Endodermal cell (in vitro differentiated cells): Measurements from ENCODE around the gene PDGFC. TPM values are rescaled to one million over a fixed set of nuclear protein-coding genes. Genes with fewer than 3 reads are reported as not detected.

Experiments
- DNase-seq: peaks from one replicate; pipeline ENCODE4 v3.0.0-alpha.2; 2017
- H3K27ac ChIP-seq: 2 replicates; pipeline ENCODE4 v1.5.1; 2013; ENCODE audit warnings: mild to moderate bottlenecking, low read depth, low read length, moderate library complexity
- H3K27me3 ChIP-seq: 2 replicates; pipeline ENCODE4 v1.6.1; 2013; ENCODE audit warnings: mild to moderate bottlenecking, low read length, moderate library complexity; ENCODE audit not compliant: insufficient read depth, control insufficient read depth, poor library complexity, severe bottlenecking
- H3K36me3 ChIP-seq: 2 replicates; pipeline ENCODE4 v1.7.0; 2013; ENCODE audit warnings: mild to moderate bottlenecking, low read length, moderate library complexity; ENCODE audit not compliant: control insufficient read depth, insufficient read depth
- H3K4me1 ChIP-seq: one replicate; pipeline ENCODE4 v1.7.0; 2013; ENCODE audit warnings: low read length; ENCODE audit not compliant: control insufficient read depth, insufficient read depth
- H3K4me3 ChIP-seq: 2 replicates; pipeline ENCODE4 v1.5.1; 2013; ENCODE audit warnings: mild to moderate bottlenecking, low read length, moderate library complexity
- H3K9ac ChIP-seq: 2 replicates; pipeline ENCODE4 v1.6.1; 2013; ENCODE audit warnings: mild to moderate bottlenecking, low read length, moderate library complexity; ENCODE audit not compliant: poor library complexity, severe bottlenecking; ENCODE audit errors: extremely low read depth
- H3K9me3 ChIP-seq: 2 replicates; pipeline ENCODE4 v1.6.1; 2013; ENCODE audit warnings: mild to moderate bottlenecking, low read length, moderate library complexity; ENCODE audit not compliant: control insufficient read depth
- H3K27ac Mint-ChIP-seq: 2 replicates; pipeline ENCODE4 v1.8.0; 2020; ENCODE audit warnings: mixed read lengths
- H3K27me3 Mint-ChIP-seq: 2 replicates; pipeline ENCODE4 v1.8.0; 2021; ENCODE audit warnings: mild to moderate bottlenecking, mixed read lengths; ENCODE audit not compliant: insufficient read depth
- H3K36me3 Mint-ChIP-seq: 2 replicates; pipeline ENCODE4 v1.8.0; 2020; ENCODE audit warnings: low read depth, mixed read lengths
- H3K4me1 Mint-ChIP-seq: 2 replicates; pipeline ENCODE4 v1.8.0; 2020; ENCODE audit warnings: mixed read lengths
- H3K4me3 Mint-ChIP-seq: 2 replicates; pipeline ENCODE4 v1.8.0; 2020; ENCODE audit warnings: mild to moderate bottlenecking, moderate library complexity, mixed read lengths
- H3K9me3 Mint-ChIP-seq: 2 replicates; pipeline ENCODE4 v1.8.0; 2020; ENCODE audit warnings: mild to moderate bottlenecking, mixed read lengths
- CTCF ChIP-seq: fragments of 200-600 bp; sonication (generic); conservative IDR thresholded peaks from 2 replicates; pipeline ENCODE4 v1.5.0; 2021; ENCODE audit warnings: antibody characterized with exemption, mild to moderate bottlenecking
- WGBS, 2 experiments: methylation state at CpG; one replicate each; pipeline versions ENCODE4 v1.1.5 to v1.1.7; 2013; ENCODE audit warnings: missing lambda C conversion rate in 2 of 2, mixed read lengths in 1 of 2; ENCODE audit not compliant: insufficient coverage in 1 of 2, insufficient read length in 1 of 2; 5-methylcytosine and 5-hydroxymethylcytosine counted together
- total RNA-seq, 2 donors: library from RNA; stranded (reverse); fragmentation: NEBNext Ultra II Directional in 1 of 2; extraction: Animal tissue kit (Norgen Biotek cat#: 25700) in 1 of 2; gene quantifications; 2 replicates in 1 of 2; 3 replicates in 1 of 2; pipeline ENCODE4 v1.2.1, GENCODE V29; 2021

The PDGFC gene
- total RNA-seq, 2 donors from 2014 or later: 5.5 to 6.8 TPM

- Mint-ChIP-seq H3K9me3 (no peaks in the 10 kb centered on the region), H3K4me3 (no peak overlapping the region), H3K36me3 (no peaks in the 10 kb centered on the region), H3K27me3 (no peaks in the 10 kb centered on the region), H3K27ac (no peak overlapping the region), H3K4me1 (no peaks in the 10 kb centered on the region)
- Histone ChIP-seq H3K27ac (no peak overlapping the region), H3K36me3 (no peaks in the 10 kb centered on the region), H3K27me3 (no peaks in the 10 kb centered on the region), H3K4me3 (no peak overlapping the region), H3K9ac (no peak overlapping the region), H3K4me1 (no peaks in the 10 kb centered on the region), H3K9me3 (no peaks in the 10 kb centered on the region)
- no peak for DNase-seq
- WGBS, 2 experiments: 91% methylated on average over 2 of the region's 2 CpGs; no CpG with 5 or more reads in 1 of the 2 experiments
- TF ChIP-seq CTCF: no peak
Measured at GRCh38 chr4:156803056-156803455, 168.5 kb downstream of the PDGFC start.

- no peaks in the 10 kb centered on the region for H3K4me1 ChIP-seq
- no peak for DNase-seq
- no peak overlapping the region for H3K9ac ChIP-seq
- H3K27me3 ChIP-seq: no peaks in the 10 kb centered on the region
- no peak overlapping the region for H3K27ac Mint-ChIP-seq
- H3K36me3 Mint-ChIP-seq: no peaks in the 10 kb centered on the region
- no peak overlapping the region for H3K4me3 ChIP-seq
- H3K9me3 Mint-ChIP-seq: no peaks in the 10 kb centered on the region
- H3K36me3 ChIP-seq: no peaks in the 10 kb centered on the region
- no peaks in the 10 kb centered on the region for H3K9me3 ChIP-seq
- TF ChIP-seq CTCF: peak; percentile 47
- WGBS, 2 experiments: 85% methylated on average over 1 of the region's 1 CpG; no CpG with 5 or more reads in 1 of the 2 experiments
- H3K4me1 Mint-ChIP-seq: no peaks in the 10 kb centered on the region
- H3K27me3 Mint-ChIP-seq: no peaks in the 10 kb centered on the region
- H3K4me3 Mint-ChIP-seq: no peak overlapping the region
- no peak overlapping the region for H3K27ac ChIP-seq
Measured at GRCh38 chr4:156800463-156800862, 171.1 kb downstream of the PDGFC start.

- Mint-ChIP-seq H3K36me3 (no peaks in the 10 kb centered on the region), H3K4me1 (no peaks in the 10 kb centered on the region), H3K27ac (no peak overlapping the region), H3K9me3 (no peaks in the 10 kb centered on the region), H3K27me3 (no peaks in the 10 kb centered on the region), H3K4me3 (no peak overlapping the region)
- H3K27ac ChIP-seq: no peak overlapping the region
- no peak overlapping the region for H3K4me3 ChIP-seq
- no peaks in the 10 kb centered on the region for H3K4me1 ChIP-seq
- DNase-seq: no peak
- no peaks in the 10 kb centered on the region for H3K36me3 ChIP-seq
- no peaks in the 10 kb centered on the region for H3K27me3 ChIP-seq
- no peak for TF ChIP-seq CTCF
- no peak overlapping the region for H3K9ac ChIP-seq
- 96 to 100% methylated on average over 1 of the region's 1 CpG for WGBS, 2 experiments
- H3K9me3 ChIP-seq: no peaks in the 10 kb centered on the region
Measured at GRCh38 chr4:156799121-156799589, 172.4 kb downstream of the PDGFC start.
